ENCODE results near the gene ETV3L.

ETV3L gene

GRCh38 chr1:157146244-157146643, 46.6 kb upstream of the ETV3L start:
- ATAC-seq (ENCODE audit: insufficient read depth, low read depth) (no peak), DNase-seq (no peak)
- Histone ChIP-seq H3K4me2 (ENCODE audit: insufficient read depth, low read length) (no peak overlapping the region), H3K36me3 (ENCODE audit: insufficient read depth, low read length) (no peaks in the 10 kb centered on the region), H3K9ac (ENCODE audit: low read depth, low read length) (no peak overlapping the region), H3K27ac (ENCODE audit: low read length) (no peak overlapping the region), H3K9me3 (ENCODE audit: insufficient read depth, low read length, severe bottlenecking) (no peaks in the 10 kb centered on the region), H3K4me1 (ENCODE audit: insufficient read depth, low read length) (peaks cover 9% of the 10 kb centered on the region), H3K79me2 (ENCODE audit: insufficient read depth, low read length) (no peaks in the 10 kb centered on the region), H3K4me3 (ENCODE audit: low read depth in 1 of 2, low read length in 2 of 2) (no peak overlapping the region), H4K20me1 (ENCODE audit: insufficient read depth, low read length) (no peaks in the 10 kb centered on the region), H3K27me3 (ENCODE audit: insufficient read depth, low read length, poor library complexity) (peaks cover 34% of the 10 kb centered on the region), H2AFZ (ENCODE audit: low read depth, low read length) (no peak overlapping the region)
- TF ChIP-seq EZH2 (IDR thresholded peaks at IDR 0.05; ENCODE audit: borderline replicate concordance, low read depth, low read length, severe bottlenecking) (no peak), CTCF (IDR thresholded peaks at IDR 0.05; ENCODE audit: borderline replicate concordance, extremely low read depth, low read length, poor library complexity, severe bottlenecking) (no peak)

- no peak for DNase-seq
- Histone ChIP-seq H3K27me3 (ENCODE audit: insufficient read depth, low read length, poor library complexity) (peaks cover 29% of the 10 kb centered on the region), H3K27ac (ENCODE audit: low read length) (no peak overlapping the region), H4K20me1 (ENCODE audit: insufficient read depth, low read length) (no peaks in the 10 kb centered on the region), H3K36me3 (ENCODE audit: insufficient read depth, low read length) (no peaks in the 10 kb centered on the region), H3K9me3 (ENCODE audit: insufficient read depth, low read length, severe bottlenecking) (no peaks in the 10 kb centered on the region), H3K9ac (ENCODE audit: low read depth, low read length) (no peak overlapping the region), H3K4me2 (ENCODE audit: insufficient read depth, low read length) (no peak overlapping the region), H3K4me1 (ENCODE audit: insufficient read depth, low read length) (peaks cover 9% of the 10 kb centered on the region), H3K4me3 (ENCODE audit: low read depth in 1 of 2, low read length in 2 of 2) (no peak overlapping the region), H2AFZ (ENCODE audit: low read depth, low read length) (no peak overlapping the region), H3K79me2 (ENCODE audit: insufficient read depth, low read length) (no peaks in the 10 kb centered on the region)
- ATAC-seq (ENCODE audit: insufficient read depth, low read depth) = no peak
- TF ChIP-seq EZH2 (IDR thresholded peaks at IDR 0.05; ENCODE audit: borderline replicate concordance, low read depth, low read length, severe bottlenecking) (no peak), CTCF (IDR thresholded peaks at IDR 0.05; ENCODE audit: borderline replicate concordance, extremely low read depth, low read length, poor library complexity, severe bottlenecking) (no peak)
Observed at GRCh38 chr1:157145076-157145475, 45.5 kb upstream of the ETV3L start.

- H3K9ac ChIP-seq (ENCODE audit: low read depth, low read length) = no peak overlapping the region
- H2AFZ ChIP-seq (ENCODE audit: low read depth, low read length) = no peak overlapping the region
- peaks cover 12% of the 10 kb centered on the region for H3K4me1 ChIP-seq (ENCODE audit: insufficient read depth, low read length)
- no peaks in the 10 kb centered on the region for H3K9me3 ChIP-seq (ENCODE audit: insufficient read depth, low read length, severe bottlenecking)
- H3K27me3 ChIP-seq (ENCODE audit: insufficient read depth, low read length, poor library complexity) = peaks cover 28% of the 10 kb centered on the region
- no peak overlapping the region for H3K27ac ChIP-seq (ENCODE audit: low read length)
- TF ChIP-seq EZH2 (IDR thresholded peaks at IDR 0.05; ENCODE audit: borderline replicate concordance, low read depth, low read length, severe bottlenecking) = no peak
- no peak for TF ChIP-seq CTCF (IDR thresholded peaks at IDR 0.05; ENCODE audit: borderline replicate concordance, extremely low read depth, low read length, poor library complexity, severe bottlenecking)
- no peaks in the 10 kb centered on the region for H3K36me3 ChIP-seq (ENCODE audit: insufficient read depth, low read length)
- H3K4me3 ChIP-seq (ENCODE audit: low read depth in 1 of 2, low read length in 2 of 2) = no peak overlapping the region
- no peak overlapping the region for H3K4me2 ChIP-seq (ENCODE audit: insufficient read depth, low read length)
- no peaks in the 10 kb centered on the region for H4K20me1 ChIP-seq (ENCODE audit: insufficient read depth, low read length)
- no peaks in the 10 kb centered on the region for H3K79me2 ChIP-seq (ENCODE audit: insufficient read depth, low read length)
- DNase-seq = no peak
- no peak for ATAC-seq (ENCODE audit: insufficient read depth, low read depth)
Observed at GRCh38 chr1:157144509-157144908, 44.9 kb upstream of the ETV3L start.

Measured in DND-41 (cell line).